ENCODE data around the gene SETX.

DNA sequence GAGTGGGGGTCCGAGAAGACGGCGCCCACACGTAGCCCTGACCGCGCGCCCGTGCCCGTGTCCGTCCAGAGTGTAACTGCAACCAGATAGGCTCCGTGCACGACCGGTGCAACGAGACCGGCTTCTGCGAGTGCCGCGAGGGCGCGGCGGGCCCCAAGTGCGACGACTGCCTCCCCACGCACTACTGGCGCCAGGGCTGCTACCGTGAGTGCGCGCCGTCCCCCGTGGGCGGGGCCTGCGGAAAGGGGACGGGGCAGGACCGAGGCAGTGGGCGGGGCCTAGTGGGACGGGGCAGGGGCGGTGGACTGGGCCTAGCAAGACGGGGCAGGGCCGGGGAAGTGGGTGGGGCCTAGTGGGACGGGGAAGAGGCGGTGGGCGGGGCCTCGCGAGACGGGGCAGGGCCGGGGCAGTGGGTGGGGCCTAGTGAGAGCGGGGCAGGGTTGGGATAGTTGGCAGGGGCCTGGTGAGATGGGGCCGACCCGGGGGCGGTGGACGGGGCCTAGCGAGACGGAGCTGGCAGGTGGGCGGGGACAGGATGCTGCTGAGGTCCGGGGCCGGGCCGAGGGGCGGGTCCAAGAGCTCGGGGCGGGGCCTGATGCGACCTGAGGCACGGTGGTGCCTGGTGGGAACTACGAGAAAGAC, 113.8 kb downstream of the SETX start:
- TF ChIP-seq GATA2 (IDR thresholded peaks at IDR 0.05; ENCODE audit: low read depth, low read length), result no peak
- TF ChIP-seq GATA3 (IDR thresholded peaks at IDR 0.05; ENCODE audit: low read depth, low read length), result no peak
